IPS DF 6.9 (cell line): ENCODE results near the gene ZKSCAN8.

Experiments
- DNase-seq: peaks from one replicate; pipeline ENCODE4 v3.0.0-alpha.2; 2013; ENCODE audit warnings: low read depth, low spot score
- H3K27ac ChIP-seq: one replicate; pipeline ENCODE4 v1.5.1; 2013; ENCODE audit warnings: low read length, control low read depth
- H3K27me3 ChIP-seq: 2 replicates; pipeline ENCODE4 v1.6.1; 2013; ENCODE audit warnings: mild to moderate bottlenecking, low read length; ENCODE audit not compliant: control insufficient read depth, insufficient read depth
- H3K36me3 ChIP-seq: 2 replicates; pipeline ENCODE4 v1.6.1; 2013; ENCODE audit warnings: low read length; ENCODE audit not compliant: control insufficient read depth, insufficient read depth
- H3K4me1 ChIP-seq: 2 replicates; pipeline ENCODE4 v1.6.1; 2013; ENCODE audit warnings: low read length; ENCODE audit not compliant: control insufficient read depth, insufficient read depth
- H3K4me3 ChIP-seq: 2 replicates; pipeline ENCODE4 v1.5.1; 2013; ENCODE audit warnings: mild to moderate bottlenecking, low read length
- H3K9me3 ChIP-seq: 2 replicates; pipeline ENCODE4 v1.6.1; 2013; ENCODE audit warnings: low read length, inconsistent platforms; ENCODE audit not compliant: control insufficient read depth, insufficient read depth
- WGBS: extraction: QIAGEN DNeasy Blood & Tissue Kit; methylation state at CpG from one replicate; pipeline ENCODE4 v1.1.7; 2013; ENCODE audit warnings: mixed read lengths, missing lambda C conversion rate; ENCODE audit not compliant: insufficient read length, insufficient coverage; 5-methylcytosine and 5-hydroxymethylcytosine counted together

ZKSCAN8 gene

GRCh38 chr6:28139860-28140543 is 1.7 kb upstream of the ZKSCAN8 start:
- DNase-seq = no peak
- Histone ChIP-seq H3K4me1 (no peaks in the 10 kb centered on the region; the same call in 1 of the 2 replicates), H3K27ac (no peak overlapping the region), H3K4me3 (no peak overlapping the region), H3K36me3 (no peaks in the 10 kb centered on the region), H3K9me3 (no peaks in the 10 kb centered on the region), H3K27me3 (no peaks in the 10 kb centered on the region)
- no CpG with 5 or more reads among the region's 9 CpGs for WGBS

- no CpG with 5 or more reads among the region's 5 CpGs for WGBS
- H3K36me3 ChIP-seq = no peaks in the 10 kb centered on the region; the same call in 1 of the 2 replicates
- no peak overlapping the region for H3K4me3 ChIP-seq
- no peak overlapping the region for H3K27ac ChIP-seq
- no peaks in the 10 kb centered on the region for H3K9me3 ChIP-seq
- H3K27me3 ChIP-seq = no peaks in the 10 kb centered on the region
- H3K4me1 ChIP-seq = no peaks in the 10 kb centered on the region; the same call in 1 of the 2 replicates
- DNase-seq = no peak
Measured at GRCh38 chr6:28140616-28141015, 1.1 kb upstream of the ZKSCAN8 start.

- H3K4me1 ChIP-seq = no peaks in the 10 kb centered on the region; the same call in 1 of the 2 replicates
- H3K36me3 ChIP-seq = no peaks in the 10 kb centered on the region; the same call in 1 of the 2 replicates
- no peaks in the 10 kb centered on the region for H3K27me3 ChIP-seq
- no CpG with 5 or more reads among the region's 4 CpGs for WGBS
- H3K9me3 ChIP-seq = no peaks in the 10 kb centered on the region
- DNase-seq = no peak
- peak overlapping the region; percentile 97; the same call in 1 of the 2 replicates for H3K4me3 ChIP-seq
- H3K27ac ChIP-seq = no peak overlapping the region
Measured at GRCh38 chr6:28142446-28142845, 763 bp downstream of the ZKSCAN8 start.

GRCh38 chr6:28145231-28145630 is 3.5 kb downstream of the ZKSCAN8 start:
- no peak for DNase-seq
- no peaks in the 10 kb centered on the region for H3K27me3 ChIP-seq
- no peaks in the 10 kb centered on the region for H3K9me3 ChIP-seq
- H3K4me1 ChIP-seq = no peaks in the 10 kb centered on the region
- peaks cover 7% of the 10 kb centered on the region; the same call in 1 of the 2 replicates for H3K36me3 ChIP-seq
- no peak overlapping the region for H3K4me3 ChIP-seq
- whole genome bisulfite sequencing = no CpG with 5 or more reads among the region's 1 CpG
- no peak overlapping the region for H3K27ac ChIP-seq

GRCh38 chr6:28152531-28152930 is 10.8 kb downstream of the ZKSCAN8 start:
- Histone ChIP-seq H3K9me3 (no peaks in the 10 kb centered on the region), H3K36me3 (peaks cover 37% of the 10 kb centered on the region; the same call in 1 of the 2 replicates), H3K4me1 (no peaks in the 10 kb centered on the region), H3K27ac (no peak overlapping the region), H3K27me3 (no peaks in the 10 kb centered on the region), H3K4me3 (no peak overlapping the region)
- no peak for DNase-seq
- no CpG with 5 or more reads among the region's 2 CpGs for WGBS

GRCh38 chr6:28153546-28153945 is 11.9 kb downstream of the ZKSCAN8 start:
- DNase-seq = no peak
- WGBS = no CpG with 5 or more reads among the region's 1 CpG
- Histone ChIP-seq H3K27me3 (no peaks in the 10 kb centered on the region), H3K4me3 (no peak overlapping the region), H3K36me3 (peaks cover 36% of the 10 kb centered on the region; the same call in 1 of the 2 replicates), H3K4me1 (no peaks in the 10 kb centered on the region), H3K9me3 (no peaks in the 10 kb centered on the region), H3K27ac (no peak overlapping the region)

GRCh38 chr6:28154357-28154756 is 12.7 kb downstream of the ZKSCAN8 start:
- no peaks in the 10 kb centered on the region for H3K4me1 ChIP-seq
- H3K36me3 ChIP-seq = peaks cover 31% of the 10 kb centered on the region; the same call in 1 of the 2 replicates
- no peak for DNase-seq
- no peaks in the 10 kb centered on the region for H3K27me3 ChIP-seq
- no peak overlapping the region for H3K4me3 ChIP-seq
- no peaks in the 10 kb centered on the region for H3K9me3 ChIP-seq
- no peak overlapping the region for H3K27ac ChIP-seq

GRCh38 chr6:28158318-28158717 is 16.6 kb downstream of the ZKSCAN8 start:
- peaks cover 11% of the 10 kb centered on the region; the same call in 1 of the 2 replicates for H3K36me3 ChIP-seq
- H3K27me3 ChIP-seq = no peaks in the 10 kb centered on the region
- no CpG with 5 or more reads among the region's 3 CpGs for WGBS
- no peak overlapping the region for H3K27ac ChIP-seq
- no peak for DNase-seq
- no peaks in the 10 kb centered on the region for H3K4me1 ChIP-seq
- no peak overlapping the region for H3K4me3 ChIP-seq
- H3K9me3 ChIP-seq = no peaks in the 10 kb centered on the region

GRCh38 chr6:28159029-28159607 is 17.4 kb downstream of the ZKSCAN8 start:
- no peaks in the 10 kb centered on the region for H3K4me1 ChIP-seq
- H3K27me3 ChIP-seq = no peaks in the 10 kb centered on the region
- peaks cover 3% of the 10 kb centered on the region; the same call in 1 of the 2 replicates for H3K36me3 ChIP-seq
- H3K27ac ChIP-seq = no peak overlapping the region
- no peak overlapping the region for H3K4me3 ChIP-seq
- H3K9me3 ChIP-seq = no peaks in the 10 kb centered on the region
- no CpG with 5 or more reads among the region's 4 CpGs for WGBS
- no peak for DNase-seq

- Histone ChIP-seq H3K4me1 (no peaks in the 10 kb centered on the region), H3K9me3 (no peaks in the 10 kb centered on the region), H3K27me3 (no peaks in the 10 kb centered on the region), H3K4me3 (no peak overlapping the region), H3K36me3 (no peaks in the 10 kb centered on the region), H3K27ac (no peak overlapping the region)
- DNase-seq = no peak
- no CpG with 5 or more reads among the region's 2 CpGs for WGBS
Measured at GRCh38 chr6:28160233-28160632, 18.6 kb downstream of the ZKSCAN8 start.
